ENCODE results near the gene GRIFIN.

GRIFIN gene, protein sequence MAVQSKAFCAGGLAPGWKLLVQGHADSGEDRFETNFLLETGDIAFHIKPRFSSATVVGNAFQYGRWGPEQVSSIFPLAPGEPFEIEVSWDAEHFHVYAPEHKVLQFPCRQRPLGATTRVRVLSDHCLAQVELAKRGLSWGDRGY

DNA sequence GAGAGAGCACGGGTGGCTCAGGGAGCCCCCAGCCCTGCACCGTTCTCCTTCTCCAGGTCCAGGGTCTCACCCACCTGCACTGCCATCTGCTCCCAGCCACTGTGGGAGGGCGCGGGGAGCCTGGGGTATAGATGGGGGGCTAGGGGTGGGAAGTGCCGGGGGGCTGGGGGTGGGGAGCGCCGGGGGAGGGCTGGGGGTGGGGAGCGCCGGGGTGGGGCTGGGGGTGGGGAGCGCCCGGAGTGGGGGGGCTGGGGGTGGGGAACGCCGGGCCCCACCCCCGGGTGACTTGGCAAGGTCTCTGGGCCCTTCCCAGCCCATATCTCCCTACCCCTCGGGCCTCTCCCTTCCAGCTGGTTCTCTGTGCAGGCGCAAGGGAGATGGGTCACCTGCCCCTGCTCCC is at the start of gene GRIFIN:
GRIFIN (minus strand) TSS at position 101 of the 400 bp plus-strand sequence; CDS start at position 86, 15 bp downstream.
- Histone ChIP-seq H4K20me1 (ENCODE audit: insufficient read depth) (no peaks in the 10 kb centered on the region), H3K9ac (no peak within 1 kb of the TSS), H3K4me3 (IDR thresholded peaks at IDR 0.05; ENCODE audit: insufficient read depth, low read depth, low read length) (no peak within 1 kb of the TSS), H3K27ac (no peak within 1 kb of the TSS), H3K4me2 (no peak within 1 kb of the TSS), H2AFZ (ENCODE audit: low read depth) (no peak within 1 kb of the TSS), H3K79me2 (ENCODE audit: insufficient read depth, low read depth) (no peaks in the 10 kb centered on the region), H3K27me3 (ENCODE audit: insufficient read depth, low read depth) (peaks cover 74% of the 10 kb centered on the region), H3K4me1 (ENCODE audit: low read depth, poor library complexity, severe bottlenecking) (no peaks in the 10 kb centered on the region), H3K36me3 (ENCODE audit: insufficient read depth) (no peaks in the 10 kb centered on the region)
- no peak for TF ChIP-seq CTCF (conservative IDR thresholded peaks at IDR 0.05; ENCODE audit: low read depth, low read length)

GRCh38 chr7:2524808-2525657 is 48.8 kb upstream of the GRIFIN start:
- H3K36me3 ChIP-seq (ENCODE audit: insufficient read depth), result no peaks in the 10 kb centered on the region
- H3K4me1 ChIP-seq (ENCODE audit: low read depth, poor library complexity, severe bottlenecking), result peaks cover 20% of the 10 kb centered on the region
- peaks cover 51% of the 10 kb centered on the region for H3K27me3 ChIP-seq (ENCODE audit: insufficient read depth, low read depth)
- no peak overlapping the region for H3K27ac ChIP-seq
- no peak overlapping the region for H2AFZ ChIP-seq (ENCODE audit: low read depth)
- H3K4me2 ChIP-seq, result no peak overlapping the region
- TF ChIP-seq CTCF (conservative IDR thresholded peaks at IDR 0.05; ENCODE audit: low read depth, low read length), result no peak
- H3K9ac ChIP-seq, result no peak overlapping the region
- no peaks in the 10 kb centered on the region for H4K20me1 ChIP-seq (ENCODE audit: insufficient read depth)
- H3K4me3 ChIP-seq (IDR thresholded peaks at IDR 0.05; ENCODE audit: insufficient read depth, low read depth, low read length), result no peak overlapping the region
- no peaks in the 10 kb centered on the region for H3K79me2 ChIP-seq (ENCODE audit: insufficient read depth, low read depth)

DNA sequence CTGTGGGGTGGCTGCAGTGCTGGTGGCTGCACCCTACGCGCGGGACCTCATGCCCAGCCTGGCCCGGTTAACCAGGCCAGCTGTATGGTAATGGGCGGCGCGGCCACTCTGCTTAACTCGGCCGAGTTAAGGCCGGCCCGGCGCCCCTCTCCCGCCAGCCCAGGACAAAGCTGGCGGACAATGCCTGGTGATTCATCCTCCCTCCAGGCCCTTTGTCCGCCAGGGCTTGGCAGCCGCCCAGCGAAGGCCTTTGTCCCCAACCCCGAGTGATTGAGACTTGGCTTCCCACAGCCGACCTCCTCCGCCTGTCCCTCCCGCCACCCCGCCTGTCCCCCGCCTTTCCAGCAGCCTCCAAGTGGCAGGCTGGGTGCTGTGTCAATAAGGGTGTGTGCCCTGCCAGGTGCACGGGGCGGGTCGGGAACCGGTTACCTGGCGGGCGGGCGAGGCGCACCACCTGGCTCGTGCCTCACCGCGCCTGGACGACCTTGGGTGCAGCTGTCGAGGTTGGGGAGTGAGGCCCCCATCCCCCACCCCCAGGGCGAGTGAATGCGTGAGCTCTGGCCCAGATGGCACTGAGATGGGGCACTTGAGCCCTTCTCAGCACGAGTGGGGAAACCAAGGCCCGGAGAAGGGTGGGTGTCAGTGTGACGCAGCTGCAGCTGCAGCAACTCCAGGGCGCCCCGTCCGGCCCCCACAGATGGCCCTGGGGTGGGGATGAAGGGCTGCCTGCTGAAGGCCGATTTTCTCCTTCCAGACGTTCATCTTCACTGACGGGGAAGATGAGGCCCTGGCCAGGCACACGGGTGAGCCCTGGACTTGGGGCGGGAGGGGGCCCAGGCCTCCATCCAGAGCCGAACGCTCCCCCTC is 48.0 kb upstream of the GRIFIN start:
- Histone ChIP-seq H4K20me1 (ENCODE audit: insufficient read depth) (no peaks in the 10 kb centered on the region), H3K36me3 (ENCODE audit: insufficient read depth) (no peaks in the 10 kb centered on the region), H3K4me2 (no peak overlapping the region), H3K27me3 (ENCODE audit: insufficient read depth, low read depth) (peaks cover 52% of the 10 kb centered on the region), H3K9ac (no peak overlapping the region), H3K27ac (no peak overlapping the region), H2AFZ (ENCODE audit: low read depth) (no peak overlapping the region), H3K4me3 (IDR thresholded peaks at IDR 0.05; ENCODE audit: insufficient read depth, low read depth, low read length) (no peak overlapping the region), H3K79me2 (ENCODE audit: insufficient read depth, low read depth) (no peaks in the 10 kb centered on the region), H3K4me1 (ENCODE audit: low read depth, poor library complexity, severe bottlenecking) (peaks cover 20% of the 10 kb centered on the region)
- no peak for TF ChIP-seq CTCF (conservative IDR thresholded peaks at IDR 0.05; ENCODE audit: low read depth, low read length)

- no peaks in the 10 kb centered on the region for H4K20me1 ChIP-seq (ENCODE audit: insufficient read depth)
- H3K9ac ChIP-seq, result no peak overlapping the region
- no peak overlapping the region for H3K4me2 ChIP-seq
- peaks cover 26% of the 10 kb centered on the region for H3K4me1 ChIP-seq (ENCODE audit: low read depth, poor library complexity, severe bottlenecking)
- H3K4me3 ChIP-seq (IDR thresholded peaks at IDR 0.05; ENCODE audit: insufficient read depth, low read depth, low read length), result no peak overlapping the region
- no peak for TF ChIP-seq CTCF (conservative IDR thresholded peaks at IDR 0.05; ENCODE audit: low read depth, low read length)
- no peak overlapping the region for H3K27ac ChIP-seq
- no peaks in the 10 kb centered on the region for H3K79me2 ChIP-seq (ENCODE audit: insufficient read depth, low read depth)
- H3K27me3 ChIP-seq (ENCODE audit: insufficient read depth, low read depth), result peaks cover 56% of the 10 kb centered on the region
- H2AFZ ChIP-seq (ENCODE audit: low read depth), result no peak overlapping the region
- no peaks in the 10 kb centered on the region for H3K36me3 ChIP-seq (ENCODE audit: insufficient read depth)
Observed at GRCh38 chr7:2523461-2523936, 47.3 kb upstream of the GRIFIN start.
